ENCODE data around the gene ERC2. TPM values are rescaled to one million over a fixed set of nuclear protein-coding genes. Genes with fewer than 3 reads are reported as not detected.

The ERC2 gene
- total and polyA plus RNA-seq, 7 experiments from 2014 or later = not detected

GRCh38 chr3:56145410-56145809 lies 322.9 kb downstream of the ERC2 start:
- ChIA-PET POLR2A (no interaction called here), CTCF (no interaction called here)
- Mint-ChIP-seq H3K36me3 (no peaks in the 10 kb centered on the region), H3K27me3 (peaks cover 0 to 27% (median 4%) of the 10 kb centered on the region in 5 donors), H3K27ac (no peak overlapping the region), H3K9me3 (peaks cover 0 to 3% (median 0%) of the 10 kb centered on the region in 11 donors), H3K4me1 (peaks cover 0 to 2% (median 0%) of the 10 kb centered on the region in 7 donors), H3K4me3 (no peak overlapping the region)
- intact Hi-C loops (cut with micrococcal nuclease) = no loop called here
- Histone ChIP-seq H3K4me1 (ENCODE audit: control insufficient read depth in 2 of 2, insufficient read depth in 2 of 2, low read length in 2 of 2) (no peaks in the 10 kb centered on the region), H3K4me3 (ENCODE audit: low read length) (no peak overlapping the region), H3K36me3 (ENCODE audit: control insufficient read depth in 2 of 3, insufficient read depth in 3 of 3, low read length in 3 of 3) (no peaks in the 10 kb centered on the region), H3K27ac (ENCODE audit: low read depth, low read length) (no peak overlapping the region), H3K27me3 (ENCODE audit: control insufficient read depth in 2 of 2, insufficient read depth in 2 of 2, low read length in 2 of 2) (no peaks in the 10 kb centered on the region), H3K9me3 (ENCODE audit: control insufficient read depth in 2 of 3, low read length in 3 of 3) (no peaks in the 10 kb centered on the region)
- DNase-seq (no peak), ATAC-seq (no peak)

DNA sequence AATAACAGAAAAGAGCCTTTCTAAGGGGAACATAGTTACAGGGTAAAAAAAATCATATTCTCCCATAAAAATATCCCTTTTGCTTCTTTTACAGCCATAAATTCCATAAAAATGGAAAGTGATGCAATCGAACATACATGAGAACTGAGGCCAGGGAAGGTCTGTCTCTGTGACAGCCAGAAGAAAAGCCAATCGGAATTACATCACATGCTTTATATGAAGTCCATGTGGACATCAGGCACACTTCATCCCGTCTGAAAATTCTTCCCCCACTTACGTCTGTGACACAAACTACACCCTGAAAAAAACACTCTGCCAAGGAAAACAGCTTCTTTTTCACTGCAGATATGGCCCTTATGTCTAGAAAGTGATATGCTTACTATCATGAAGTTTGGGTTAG lies 323.5 kb downstream of the ERC2 start:
- CTCF ChIA-PET = no interaction called here
- intact Hi-C loops (cut with micrococcal nuclease) = no loop called here
- H3K27me3 Mint-ChIP-seq = peaks cover 0 to 27% (median 4%) of the 10 kb centered on the region in 5 donors

DNA sequence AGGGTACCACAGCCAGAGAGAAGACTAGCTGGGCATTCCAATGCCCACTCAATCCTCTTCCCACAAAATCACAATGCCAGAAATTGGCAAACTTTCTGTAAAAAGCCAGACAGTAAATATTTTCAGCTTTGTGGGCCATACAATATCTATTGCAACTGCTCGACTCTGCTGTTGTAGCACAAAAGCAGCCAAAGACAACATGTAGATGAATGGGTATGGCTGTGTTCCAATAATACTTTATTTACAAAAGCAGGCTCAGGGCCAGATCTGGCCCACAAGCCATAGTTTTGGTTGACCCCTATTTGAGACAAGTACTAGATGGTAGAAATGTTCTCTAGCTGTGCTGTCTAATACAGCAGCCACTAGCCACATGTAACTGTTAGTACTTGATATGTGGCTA lies 330.9 kb downstream of the ERC2 start:
- no peak overlapping the region for H3K4me3 ChIP-seq (ENCODE audit: low read length)
- H3K4me1 Mint-ChIP-seq = no peaks in the 10 kb centered on the region
- no peaks in the 10 kb centered on the region for H3K36me3 ChIP-seq (ENCODE audit: control insufficient read depth in 2 of 3, insufficient read depth in 3 of 3, low read length in 3 of 3)
- H3K9me3 Mint-ChIP-seq = peaks cover 0 to 3% (median 0%) of the 10 kb centered on the region in 11 donors
- H3K4me1 ChIP-seq (ENCODE audit: control insufficient read depth in 2 of 2, insufficient read depth in 2 of 2, low read length in 2 of 2) = no peaks in the 10 kb centered on the region
- DNase-seq = no peak
- no peak overlapping the region for H3K27ac Mint-ChIP-seq
- no peaks in the 10 kb centered on the region for H3K36me3 Mint-ChIP-seq
- no peaks in the 10 kb centered on the region for H3K27me3 ChIP-seq (ENCODE audit: control insufficient read depth in 2 of 2, insufficient read depth in 2 of 2, low read length in 2 of 2)
- H3K4me3 Mint-ChIP-seq = no peak overlapping the region
- POLR2A ChIA-PET = no interaction called here
- H3K27ac ChIP-seq (ENCODE audit: low read depth, low read length) = no peak overlapping the region
- no peaks in the 10 kb centered on the region for H3K9me3 ChIP-seq (ENCODE audit: control insufficient read depth in 2 of 3, low read length in 3 of 3)
- peaks cover 0 to 8% (median 5%) of the 10 kb centered on the region in 5 donors for H3K27me3 Mint-ChIP-seq
- ATAC-seq = no peak
- CTCF ChIA-PET = no interaction called here
- intact Hi-C loops (cut with micrococcal nuclease) = no loop called here

More for the DNA sequence above, 323.5 kb downstream of the ERC2 start:
- Histone ChIP-seq H3K9me3 (ENCODE audit: control insufficient read depth in 2 of 3, low read length in 3 of 3) (no peaks in the 10 kb centered on the region), H3K27ac (ENCODE audit: low read depth, low read length) (no peak overlapping the region), H3K4me3 (ENCODE audit: low read length) (no peak overlapping the region), H3K27me3 (ENCODE audit: control insufficient read depth in 2 of 2, insufficient read depth in 2 of 2, low read length in 2 of 2) (no peaks in the 10 kb centered on the region), H3K4me1 (ENCODE audit: control insufficient read depth in 2 of 2, insufficient read depth in 2 of 2, low read length in 2 of 2) (no peaks in the 10 kb centered on the region), H3K36me3 (ENCODE audit: control insufficient read depth in 2 of 3, insufficient read depth in 3 of 3, low read length in 3 of 3) (no peaks in the 10 kb centered on the region)
- DNase-seq = no peak
- peaks cover 0 to 2% (median 0%) of the 10 kb centered on the region in 7 donors for H3K4me1 Mint-ChIP-seq
- no peaks in the 10 kb centered on the region for H3K36me3 Mint-ChIP-seq
- no peak for ATAC-seq
- no peak overlapping the region for H3K4me3 Mint-ChIP-seq
- H3K9me3 Mint-ChIP-seq = peaks cover 0 to 3% (median 0%) of the 10 kb centered on the region in 11 donors
- POLR2A ChIA-PET = no interaction called here
- H3K27ac Mint-ChIP-seq = no peak overlapping the region

- Mint-ChIP-seq H3K4me3 (no peak overlapping the region), H3K27ac (no peak overlapping the region), H3K4me1 (no peaks in the 10 kb centered on the region), H3K9me3 (peaks cover 0 to 3% (median 0%) of the 10 kb centered on the region in 11 donors), H3K36me3 (no peaks in the 10 kb centered on the region), H3K27me3 (peaks cover 0 to 8% (median 1%) of the 10 kb centered on the region in 5 donors)
- DNase-seq = no peak
- Histone ChIP-seq H3K9me3 (ENCODE audit: control insufficient read depth in 2 of 3, low read length in 3 of 3) (no peaks in the 10 kb centered on the region), H3K27me3 (ENCODE audit: control insufficient read depth in 2 of 2, insufficient read depth in 2 of 2, low read length in 2 of 2) (no peaks in the 10 kb centered on the region), H3K4me3 (ENCODE audit: low read length) (no peak overlapping the region), H3K27ac (ENCODE audit: low read depth, low read length) (no peak overlapping the region), H3K4me1 (ENCODE audit: control insufficient read depth in 2 of 2, insufficient read depth in 2 of 2, low read length in 2 of 2) (no peaks in the 10 kb centered on the region), H3K36me3 (ENCODE audit: control insufficient read depth in 2 of 3, insufficient read depth in 3 of 3, low read length in 3 of 3) (no peaks in the 10 kb centered on the region)
- ATAC-seq = no peak
- ChIA-PET POLR2A (no interaction called here), CTCF (no interaction called here)
- intact Hi-C loops (cut with micrococcal nuclease) = no loop called here
Observed at GRCh38 chr3:56136514-56136913, 331.8 kb downstream of the ERC2 start.

GRCh38 chr3:56135941-56136340 lies 332.3 kb downstream of the ERC2 start:
- no peaks in the 10 kb centered on the region for H3K27me3 ChIP-seq (ENCODE audit: control insufficient read depth in 2 of 2, insufficient read depth in 2 of 2, low read length in 2 of 2)
- DNase-seq (no peak), ATAC-seq (no peak)
- no peaks in the 10 kb centered on the region for H3K4me1 Mint-ChIP-seq
- H3K27me3 Mint-ChIP-seq = peaks cover 0 to 6% (median under 1%) of the 10 kb centered on the region in 5 donors
- POLR2A ChIA-PET = no interaction called here
- no peak overlapping the region for H3K4me3 Mint-ChIP-seq
- no peak overlapping the region for H3K4me3 ChIP-seq (ENCODE audit: low read length)
- H3K36me3 Mint-ChIP-seq = no peaks in the 10 kb centered on the region
- no peak overlapping the region for H3K27ac ChIP-seq (ENCODE audit: low read depth, low read length)
- no peak overlapping the region for H3K27ac Mint-ChIP-seq
- CTCF ChIA-PET = no interaction called here
- H3K9me3 ChIP-seq (ENCODE audit: control insufficient read depth in 2 of 3, low read length in 3 of 3) = no peaks in the 10 kb centered on the region
- intact Hi-C loops (cut with micrococcal nuclease) = no loop called here
- no peaks in the 10 kb centered on the region for H3K4me1 ChIP-seq (ENCODE audit: control insufficient read depth in 2 of 2, insufficient read depth in 2 of 2, low read length in 2 of 2)
- no peaks in the 10 kb centered on the region for H3K36me3 ChIP-seq (ENCODE audit: control insufficient read depth in 2 of 3, insufficient read depth in 3 of 3, low read length in 3 of 3)
- peaks cover 0 to 1% (median 0%) of the 10 kb centered on the region in 11 donors for H3K9me3 Mint-ChIP-seq

GRCh38 chr3:56133423-56133822 lies 334.8 kb downstream of the ERC2 start:
- no peaks in the 10 kb centered on the region for H3K36me3 Mint-ChIP-seq
- CTCF ChIA-PET = no interaction called here
- no peak for ATAC-seq

DNA sequence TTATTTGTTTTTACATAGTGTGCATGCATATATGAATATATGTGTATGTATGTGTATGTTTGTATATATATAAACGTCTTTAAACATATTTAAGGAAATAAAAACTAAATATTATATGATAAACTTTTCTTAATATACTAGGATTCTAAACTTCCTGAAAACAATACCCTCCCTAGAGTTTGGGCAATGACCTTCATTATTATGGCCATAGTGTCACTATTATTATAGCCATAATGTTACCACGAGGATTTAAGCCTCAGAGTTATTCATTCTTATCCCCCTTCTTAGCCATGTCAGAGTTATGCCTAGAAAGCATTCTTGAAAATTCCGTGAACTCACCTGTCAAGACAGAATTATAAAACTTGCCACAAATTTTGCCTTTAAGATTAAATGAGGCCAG lies 335.5 kb downstream of the ERC2 start:
- no peak overlapping the region for H3K27ac Mint-ChIP-seq
- Histone ChIP-seq H3K4me1 (ENCODE audit: control insufficient read depth in 2 of 2, insufficient read depth in 2 of 2, low read length in 2 of 2) (no peaks in the 10 kb centered on the region), H3K27ac (ENCODE audit: low read depth, low read length) (no peak overlapping the region), H3K4me3 (ENCODE audit: low read length) (no peak overlapping the region), H3K27me3 (ENCODE audit: control insufficient read depth in 2 of 2, insufficient read depth in 2 of 2, low read length in 2 of 2) (no peaks in the 10 kb centered on the region), H3K9me3 (ENCODE audit: control insufficient read depth in 2 of 3, low read length in 3 of 3) (no peaks in the 10 kb centered on the region), H3K36me3 (ENCODE audit: control insufficient read depth in 2 of 3, insufficient read depth in 3 of 3, low read length in 3 of 3) (no peaks in the 10 kb centered on the region)
- H3K4me1 Mint-ChIP-seq = no peaks in the 10 kb centered on the region
- ATAC-seq (no peak), DNase-seq (no peak)
- ChIA-PET CTCF (no interaction called here), POLR2A (no interaction called here)
- no peak overlapping the region for H3K4me3 Mint-ChIP-seq
- intact Hi-C loops (cut with micrococcal nuclease) = no loop called here
- peaks cover 0 to 8% (median 6%) of the 10 kb centered on the region in 5 donors for H3K27me3 Mint-ChIP-seq
- H3K9me3 Mint-ChIP-seq = peaks cover 0 to 4% (median 0%) of the 10 kb centered on the region in 11 donors
- H3K36me3 Mint-ChIP-seq = no peaks in the 10 kb centered on the region

More at GRCh38 chr3:56133423-56133822, 334.8 kb downstream of the ERC2 start:
- no peak overlapping the region for H3K27ac Mint-ChIP-seq
- intact Hi-C loops (cut with micrococcal nuclease) = no loop called here
- Histone ChIP-seq H3K27me3 (ENCODE audit: control insufficient read depth in 2 of 2, insufficient read depth in 2 of 2, low read length in 2 of 2) (no peaks in the 10 kb centered on the region), H3K4me1 (ENCODE audit: control insufficient read depth in 2 of 2, insufficient read depth in 2 of 2, low read length in 2 of 2) (no peaks in the 10 kb centered on the region), H3K27ac (ENCODE audit: low read depth, low read length) (no peak overlapping the region), H3K36me3 (ENCODE audit: control insufficient read depth in 2 of 3, insufficient read depth in 3 of 3, low read length in 3 of 3) (no peaks in the 10 kb centered on the region), H3K9me3 (ENCODE audit: control insufficient read depth in 2 of 3, low read length in 3 of 3) (no peaks in the 10 kb centered on the region), H3K4me3 (ENCODE audit: low read length) (no peak overlapping the region)
- peaks cover 0 to 8% (median 6%) of the 10 kb centered on the region in 5 donors for H3K27me3 Mint-ChIP-seq
- no peaks in the 10 kb centered on the region for H3K4me1 Mint-ChIP-seq
- peaks cover 0 to 1% (median 0%) of the 10 kb centered on the region in 11 donors for H3K9me3 Mint-ChIP-seq
- no peak overlapping the region for H3K4me3 Mint-ChIP-seq
- POLR2A ChIA-PET = no interaction called here
- DNase-seq = no peak
